SK-N-SH (cell line): ENCODE measurements around the gene DOCK6.

Source experiments
- CHD2 ChIP-seq: fragments of 150-350 bp; IDR thresholded peaks from 2 replicates; pipeline ENCODE4 v1.6.1; 2018; ENCODE audit warnings: low read length; ENCODE audit not compliant: partially characterized antibody
- CTCF ChIP-seq: fragments of 200-600 bp; sonication (generic); IDR thresholded peaks from 2 replicates; pipeline ENCODE4 v1.6.1; 2017; ENCODE audit warnings: antibody characterized with exemption, mild to moderate bottlenecking, moderate library complexity
- EZH2phosphoT487 ChIP-seq: fragments of 200-600 bp; sonication (generic); IDR thresholded peaks from 2 replicates; pipeline ENCODE4 v1.6.1; 2017; ENCODE audit warnings: low read depth, mixed run types, mild to moderate bottlenecking, antibody characterized with exemption, moderate library complexity, borderline replicate concordance
- JUND ChIP-seq: IDR thresholded peaks from 2 replicates; pipeline ENCODE4 v1.4.0; 2012
- POLR2AphosphoS5 ChIP-seq: IDR thresholded peaks from 2 replicates; pipeline ENCODE4 v1.6.1; 2012; ENCODE audit warnings: low read depth, low read length
- RAD21 ChIP-seq: IDR thresholded peaks from 2 replicates; pipeline ENCODE4 v1.6.1; 2012; ENCODE audit warnings: mild to moderate bottlenecking, low read length
- SIN3A ChIP-seq: IDR thresholded peaks from 2 replicates; pipeline ENCODE4 v1.6.1; 2012; ENCODE audit warnings: low read depth, mild to moderate bottlenecking, low read length, moderate library complexity, borderline replicate concordance
- TEAD4 ChIP-seq: IDR thresholded peaks from 2 replicates; pipeline ENCODE4 v1.4.0; 2012; ENCODE audit warnings: mild to moderate bottlenecking, borderline replicate concordance; ENCODE audit not compliant: insufficient read depth
- YY1 ChIP-seq: IDR thresholded peaks from 2 replicates; pipeline ENCODE4 v1.4.0; 2012; ENCODE audit warnings: low read depth, mild to moderate bottlenecking

GRCh38 chr19:11265785-11266236 is 3.5 kb upstream of the DOCK6 start:
- TF ChIP-seq CTCF (no peak), CHD2 (no peak), RAD21 (no peak), JUND (no peak), TEAD4 (no peak), YY1 (no peak), POLR2AphosphoS5 (no peak), SIN3A (no peak), EZH2phosphoT487 (no peak)
